Osteoblast (primary cell): ENCODE results near the gene HTRA3. TPM values are rescaled to one million over a fixed set of nuclear protein-coding genes. Genes with fewer than 3 reads are reported as not detected.
A peak's percentile ranks its signal among the peaks of the same experiment; 100 is the strongest.

Experiments
- DNase-seq: peaks from one replicate; pipeline ENCODE4 v3.0.0; 2011; ENCODE audit warnings: low spot score, mixed read lengths; ENCODE audit not compliant: insufficient read length; ENCODE audit errors: missing footprints
- H2AFZ ChIP-seq: 2 replicates; pipeline ENCODE4 v1.6.0; 2011; ENCODE audit warnings: mild to moderate bottlenecking, low read length
- H3K27ac ChIP-seq: 2 replicates; pipeline ENCODE4 v1.5.1; 2011; ENCODE audit warnings: mild to moderate bottlenecking, low read depth, low read length, moderate library complexity
- H3K27me3 ChIP-seq: 2 replicates; pipeline ENCODE4 v1.6.0; 2012; ENCODE audit warnings: mild to moderate bottlenecking, control low read depth, inconsistent platforms, low read length, moderate library complexity; ENCODE audit not compliant: insufficient read depth
- H3K36me3 ChIP-seq: 2 replicates; pipeline ENCODE4 v1.5.1; 2011; ENCODE audit warnings: mild to moderate bottlenecking, low read length, control low read depth, moderate library complexity; ENCODE audit not compliant: insufficient read depth
- H3K4me1 ChIP-seq: 2 replicates; pipeline ENCODE4 v1.5.1; 2011; ENCODE audit warnings: mild to moderate bottlenecking, low read length, control low read depth, moderate library complexity; ENCODE audit not compliant: insufficient read depth
- H3K4me2 ChIP-seq: 2 replicates; pipeline ENCODE4 v1.6.0; 2011; ENCODE audit warnings: mild to moderate bottlenecking, low read length; ENCODE audit not compliant: insufficient read depth
- H3K4me3 ChIP-seq: fragments of 200-600 bp; sonication (generic); 3 replicates; pipeline ENCODE4 v1.5.1; 2012; ENCODE audit warnings: mild to moderate bottlenecking, low read length, inconsistent platforms; ENCODE audit not compliant: insufficient read depth
- H3K79me2 ChIP-seq: 2 replicates; pipeline ENCODE4 v1.6.0; 2012; ENCODE audit warnings: mild to moderate bottlenecking, low read length, control low read depth, inconsistent platforms; ENCODE audit not compliant: insufficient read depth
- H3K9me3 ChIP-seq: 2 replicates; pipeline ENCODE4 v1.5.1; 2011; ENCODE audit warnings: low read depth, low read length, control low read depth
- H4K20me1 ChIP-seq: 2 replicates; pipeline ENCODE4 v1.6.0; 2012; ENCODE audit warnings: mild to moderate bottlenecking, low read length, control low read depth; ENCODE audit not compliant: insufficient read depth
- CTCF ChIP-seq: IDR thresholded peaks from 2 replicates; pipeline ENCODE4 v1.5.1; 2011; ENCODE audit warnings: mild to moderate bottlenecking, low read depth, low read length, moderate library complexity; ENCODE audit errors: extremely low read depth
- total RNA-seq: library from RNA; depleted of rRNA; stranded (reverse); fragments of >200 nt; gene quantifications from 2 replicates; pipeline ENCODE4 v1.2.3, GENCODE V29; 2012

HTRA3 gene
- total RNA-seq, 1 donor: 4.0 TPM

- Histone ChIP-seq H3K79me2 (no peaks in the 10 kb centered on the region), H3K4me2 (no peak overlapping the region), H3K27me3 (peaks cover 4% of the 10 kb centered on the region), H3K36me3 (no peaks in the 10 kb centered on the region), H3K9me3 (no peaks in the 10 kb centered on the region), H2AFZ (no peak overlapping the region), H3K4me1 (peaks cover 2% of the 10 kb centered on the region), H3K4me3 (no peak overlapping the region), H4K20me1 (no peaks in the 10 kb centered on the region), H3K27ac (no peak overlapping the region)
- DNase-seq: peak; percentile 68
- no peak for TF ChIP-seq CTCF
These were observed 21.5 kb upstream of the HTRA3 start for GRCh38 chr4:8248091-8248490.

- no peak overlapping the region for H3K4me2 ChIP-seq
- peaks cover 4% of the 10 kb centered on the region for H3K27me3 ChIP-seq
- H3K4me1 ChIP-seq: peaks cover 2% of the 10 kb centered on the region
- H3K36me3 ChIP-seq: no peaks in the 10 kb centered on the region
- no peak overlapping the region for H2AFZ ChIP-seq
- TF ChIP-seq CTCF: no peak
- H3K79me2 ChIP-seq: no peaks in the 10 kb centered on the region
- no peaks in the 10 kb centered on the region for H3K9me3 ChIP-seq
- H4K20me1 ChIP-seq: no peaks in the 10 kb centered on the region
- H3K27ac ChIP-seq: no peak overlapping the region
- peak; percentile 61 for DNase-seq
- no peak overlapping the region for H3K4me3 ChIP-seq
These were observed 19.3 kb upstream of the HTRA3 start for GRCh38 chr4:8250227-8250626.

GRCh38 chr4:8250637-8251036 lies 18.9 kb upstream of the HTRA3 start:
- H3K79me2 ChIP-seq: no peaks in the 10 kb centered on the region
- no peak for TF ChIP-seq CTCF

GRCh38 chr4:8251110-8251883 lies 18.3 kb upstream of the HTRA3 start:
- Histone ChIP-seq H3K27me3 (peaks cover 4% of the 10 kb centered on the region), H4K20me1 (no peaks in the 10 kb centered on the region), H3K36me3 (no peaks in the 10 kb centered on the region), H3K79me2 (no peaks in the 10 kb centered on the region), H3K4me1 (peaks cover 2% of the 10 kb centered on the region), H3K9me3 (no peaks in the 10 kb centered on the region), H3K4me2 (no peak overlapping the region), H3K4me3 (no peak overlapping the region), H3K27ac (no peak overlapping the region), H2AFZ (no peak overlapping the region)
- TF ChIP-seq CTCF: no peak
- peak; percentile 64 for DNase-seq

More at GRCh38 chr4:8250637-8251036, 18.9 kb upstream of the HTRA3 start:
- Histone ChIP-seq H3K4me2 (no peak overlapping the region), H3K36me3 (no peaks in the 10 kb centered on the region), H2AFZ (no peak overlapping the region), H3K4me3 (no peak overlapping the region), H3K27ac (no peak overlapping the region), H3K9me3 (no peaks in the 10 kb centered on the region), H4K20me1 (no peaks in the 10 kb centered on the region), H3K4me1 (peaks cover 2% of the 10 kb centered on the region), H3K27me3 (peaks cover 4% of the 10 kb centered on the region)
- peak; percentile 9 for DNase-seq
